H1 (cell line): Measurements from ENCODE around the gene HORMAD2. TPM values are rescaled to one million over a fixed set of nuclear protein-coding genes. Genes with fewer than 3 reads are reported as not detected.

Experiments
- CTCF ChIA-PET: fragments of 300-600 bp; sonication (Branson Sonifier 250); formaldehyde crosslinking; loops from one replicate; lab custom pipeline; 2021; ENCODE audit not compliant: partially characterized antibody; lab: Charles Lee
- POLR2A ChIA-PET: fragments of 300-600 bp; sonication (Branson Sonifier 250); formaldehyde crosslinking; loops from one replicate; lab custom pipeline; 2021; ENCODE audit warnings: inconsistent platforms; ENCODE audit not compliant: partially characterized antibody; lab: Charles Lee
- DNase-seq, 2 experiments: peaks; one replicate each; pipeline versions ENCODE4 v3.0.0 to v3.0.0-alpha.2; 2010 to 2022; ENCODE audit warnings: low spot score in 2 of 2, low read depth in 1 of 2, mixed read lengths in 1 of 2
- FAIRE-seq: peaks from 2 replicates; lab custom pipeline; 2011; peaks lifted over from hg19 to GRCh38; lab: Jason Lieb, UNC
- H2AFZ ChIP-seq: 2 replicates; pipeline ENCODE4 v1.8.1; 2012; ENCODE audit warnings: low read length, inconsistent platforms
- H2AK5ac ChIP-seq: 2 replicates; pipeline ENCODE4 v1.6.1; 2013; ENCODE audit warnings: low read depth, low read length
- H2BK120ac ChIP-seq: replicated peaks from 2 replicates; pipeline ENCODE3; 2013; ENCODE audit warnings: low read depth, low read length, inconsistent platforms
- H2BK12ac ChIP-seq: 2 replicates; pipeline ENCODE4 v1.6.1; 2013; ENCODE audit warnings: low read depth, low read length
- H2BK15ac ChIP-seq: 2 replicates; pipeline ENCODE4 v1.6.1; 2013; ENCODE audit warnings: low read length
- H2BK20ac ChIP-seq: 2 replicates; pipeline ENCODE4 v1.6.1; 2013; ENCODE audit warnings: low read length
- H2BK5ac ChIP-seq: 2 replicates; pipeline ENCODE4 v1.6.1; 2013; ENCODE audit warnings: low read depth, low read length
- H3K14ac ChIP-seq: 2 replicates; pipeline ENCODE4 v1.6.1; 2013; ENCODE audit warnings: inconsistent platforms; ENCODE audit not compliant: insufficient read length
- H3K18ac ChIP-seq: 2 replicates; pipeline ENCODE4 v1.6.1; 2013; ENCODE audit warnings: low read length; ENCODE audit errors: extremely low read depth
- H3K23ac ChIP-seq: 2 replicates; pipeline ENCODE4 v1.6.1; 2013; ENCODE audit warnings: inconsistent platforms; ENCODE audit not compliant: insufficient read length
- H3K23me2 ChIP-seq: 2 replicates; pipeline ENCODE4 v1.6.1; 2013; ENCODE audit warnings: low read depth, low read length
- H3K27ac ChIP-seq: 2 replicates; pipeline ENCODE4 v1.6.1; 2011; ENCODE audit warnings: low read depth, low read length, inconsistent platforms
- H3K27me3 ChIP-seq, 4 experiments: replicated peaks in 1 of 4; 1 replicate in 1 of 4; 2 replicates in 3 of 4; pipeline versions ENCODE4 v1.6.1 to v1.8.1; 2011 to 2013; ENCODE audit warnings: low read length in 3 of 4, mild to moderate bottlenecking in 3 of 4, inconsistent platforms in 2 of 4, mixed read lengths in 2 of 4, moderate library complexity in 1 of 4; ENCODE audit not compliant: control insufficient read depth in 3 of 4, insufficient read depth in 3 of 4; ENCODE audit errors: extremely low read depth in 1 of 4
- H3K36me3 ChIP-seq, 4 experiments: 2 replicates each; pipeline versions ENCODE4 v1.6.1 to v1.8.1; 2011 to 2013; ENCODE audit warnings: mild to moderate bottlenecking in 4 of 4, low read length in 3 of 4, moderate library complexity in 2 of 4, control low read depth in 1 of 4, inconsistent platforms in 1 of 4; ENCODE audit not compliant: insufficient read depth in 4 of 4, control insufficient read depth in 2 of 4
- H3K4ac ChIP-seq: replicated peaks from 2 replicates; pipeline ENCODE3; 2013; ENCODE audit warnings: low read length, low read depth, mixed read lengths, inconsistent platforms; ENCODE audit not compliant: insufficient read length
- H3K4me1 ChIP-seq, 4 experiments: replicated peaks in 1 of 4; 1 replicate in 1 of 4; 2 replicates in 3 of 4; pipeline versions ENCODE4 v1.6.1 to v1.8.1; 2011 to 2013; ENCODE audit warnings: low read length in 3 of 4, inconsistent platforms in 2 of 4, mixed read lengths in 1 of 4; ENCODE audit not compliant: insufficient read depth in 4 of 4, control insufficient read depth in 3 of 4
- H3K4me2 ChIP-seq, 2 experiments: 2 replicates each; pipeline versions ENCODE4 v1.6.1 to v1.8.1; 2011 to 2013; ENCODE audit warnings: low read depth in 2 of 2, low read length in 2 of 2, control low read depth in 1 of 2, inconsistent platforms in 1 of 2, mild to moderate bottlenecking in 1 of 2; ENCODE audit not compliant: insufficient read depth in 1 of 2
- H3K4me3 ChIP-seq, 4 experiments: fragments of 200-600, 300-600 bp in 1 of 4; sonication (generic), shearing (Covaris generic), sonication (Bioruptor Twin) in 1 of 4; 2 replicates each; pipeline versions ENCODE4 v1.5.1 to v1.8.1; 2011 to 2016; ENCODE audit warnings: low read length in 4 of 4, low read depth in 3 of 4, control low read depth in 2 of 4, inconsistent platforms in 2 of 4, mild to moderate bottlenecking in 2 of 4, mixed read lengths in 1 of 4, moderate library complexity in 1 of 4; ENCODE audit not compliant: insufficient read depth in 2 of 4; ENCODE audit errors: extremely low read depth in 1 of 4
- H3K56ac ChIP-seq: replicated peaks from 2 replicates; pipeline ENCODE3; 2013; ENCODE audit warnings: low read depth, mild to moderate bottlenecking, mixed read lengths, low read length, inconsistent platforms; ENCODE audit not compliant: insufficient read length
- H3K79me1 ChIP-seq: 2 replicates; pipeline ENCODE4 v1.6.1; 2013; ENCODE audit warnings: low read depth, low read length, control low read depth
- H3K79me2 ChIP-seq, 2 experiments: 2 replicates each; pipeline versions ENCODE4 v1.6.1 to v1.8.1; 2012 to 2013; ENCODE audit warnings: low read length in 2 of 2, mild to moderate bottlenecking in 2 of 2, inconsistent platforms in 1 of 2; ENCODE audit not compliant: insufficient read depth in 2 of 2, control insufficient read depth in 1 of 2
- H3K9ac ChIP-seq, 4 experiments: replicated peaks in 1 of 4; 1 replicate in 1 of 4; 2 replicates in 3 of 4; pipeline versions ENCODE4 v1.6.1 to v1.8.1; 2011 to 2013; ENCODE audit warnings: low read depth in 3 of 4, low read length in 3 of 4, control low read depth in 2 of 4, mild to moderate bottlenecking in 2 of 4, moderate library complexity in 2 of 4, inconsistent platforms in 1 of 4; ENCODE audit errors: extremely low read depth in 1 of 4
- H3K9me3 ChIP-seq, 2 experiments: 2 replicates each; pipeline versions ENCODE4 v1.6.1 to v1.8.1; 2012 to 2013; ENCODE audit warnings: mild to moderate bottlenecking in 2 of 2, moderate library complexity in 2 of 2, control low read depth in 1 of 2, inconsistent platforms in 1 of 2, low read depth in 1 of 2, low read length in 1 of 2, mixed read lengths in 1 of 2; ENCODE audit not compliant: insufficient read depth in 2 of 2
- H4K20me1 ChIP-seq, 2 experiments: replicated peaks in 1 of 2; 2 replicates each; pipeline versions ENCODE3 to v1.8.1; 2011 to 2013; ENCODE audit warnings: inconsistent platforms in 2 of 2, low read length in 2 of 2, mild to moderate bottlenecking in 1 of 2; ENCODE audit not compliant: insufficient read depth in 2 of 2, control insufficient read depth in 1 of 2
- H4K5ac ChIP-seq: 2 replicates; pipeline ENCODE4 v1.6.1; 2013; ENCODE audit warnings: low read length, low read depth, mixed read lengths, inconsistent platforms; ENCODE audit not compliant: insufficient read length
- H4K8ac ChIP-seq: 2 replicates; pipeline ENCODE4 v1.8.0; 2013; ENCODE audit warnings: mild to moderate bottlenecking, moderate library complexity, low read length, inconsistent platforms; ENCODE audit not compliant: insufficient read depth; ENCODE audit errors: extremely low read depth
- H4K91ac ChIP-seq: replicated peaks from 2 replicates; pipeline ENCODE3; 2013; ENCODE audit warnings: low read length, mixed read lengths, inconsistent platforms; ENCODE audit not compliant: insufficient read length
- HDAC6 ChIP-seq: IDR thresholded peaks from one replicate; pipeline ENCODE4 v1.7.1; 2012; ENCODE audit warnings: low read depth, mild to moderate bottlenecking, inconsistent platforms, low read length, moderate library complexity
- POU5F1 ChIP-seq: IDR thresholded peaks from 2 replicates; pipeline ENCODE4 v1.6.1; 2011; ENCODE audit warnings: low read depth, mild to moderate bottlenecking, low read length, moderate library complexity
- SP1 ChIP-seq: IDR thresholded peaks from 2 replicates; pipeline ENCODE4 v1.6.1; 2011; ENCODE audit warnings: low read depth, low read length
- TBP ChIP-seq: IDR thresholded peaks from 2 replicates; pipeline ENCODE4 v1.6.1; 2011; ENCODE audit warnings: low read depth, low read length, improper control_type of control experiment
- TEAD4 ChIP-seq: IDR thresholded peaks from 2 replicates; pipeline ENCODE4 v1.6.1; 2012; ENCODE audit warnings: low read depth, low read length, inconsistent platforms, mixed read lengths
- WGBS, 2 experiments: shearing (Covaris generic) in 1 of 2; methylation state at CpG; one replicate each; pipeline versions ENCODE4 v1.1.6 to v1.1.7; 2013 to 2015; ENCODE audit warnings: low lambda C conversion rate in 2 of 2, mixed read lengths in 2 of 2, inconsistent platforms in 1 of 2, low coverage in 1 of 2, missing lambda C conversion rate in 1 of 2; ENCODE audit not compliant: insufficient replicate concordance in 2 of 2, insufficient coverage in 1 of 2, insufficient read length in 1 of 2; ENCODE audit errors: extremely low coverage in 1 of 2, missing lambda C conversion rate in 1 of 2; 5-methylcytosine and 5-hydroxymethylcytosine counted together
- polyA plus RNA-seq, 7 experiments: library from polyadenylated mRNA; depleted of rRNA in 3 of 7; stranded (reverse) in 5 of 7; unstranded in 2 of 7; fragments of >200 nt in 5 of 7; fragments of 200-250 nt in 2 of 7; gene quantifications; 1 replicate in 5 of 7; 2 replicates in 1 of 7; 4 replicates in 1 of 7; pipeline versions ENCODE4 v1.2.1 to v1.2.3, GENCODE V29; 2011 to 2013; ENCODE audit warnings: missing spikeins in 2 of 7, mixed read lengths in 2 of 7
- total RNA-seq: library from RNA; stranded (reverse); fragmentation: NEBNext Ultra II Directional; extraction: Animal tissue kit (Norgen Biotek cat#: 25700); gene quantifications from 2 replicates; pipeline ENCODE4 v1.2.1, GENCODE V29; 2021

HORMAD2 gene
- total and polyA plus RNA-seq, 2 of the 8 experiments (the other 6 are each of a cell fraction or from before 2014, with no cell fraction given): 0.03 TPM; not detected in 1

DNA sequence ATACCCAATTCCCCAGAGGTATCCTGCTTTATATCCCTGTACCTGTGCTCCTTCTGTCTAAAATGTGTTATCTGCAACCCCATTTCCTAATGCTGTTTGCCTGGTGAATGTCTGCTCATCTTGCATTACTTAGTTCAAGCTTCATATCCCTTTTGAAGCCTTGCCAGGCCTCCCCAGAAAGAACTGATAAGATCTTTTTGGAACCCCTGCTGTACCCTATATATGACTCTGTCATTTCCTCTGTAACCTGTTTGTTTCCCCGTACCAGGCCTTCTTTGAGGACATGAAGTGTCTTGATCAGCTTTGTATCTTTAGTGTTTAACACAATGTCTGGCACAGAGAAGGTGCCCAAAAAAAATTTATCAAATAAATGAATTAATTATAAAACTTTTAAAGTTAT lies 88.7 kb downstream of the HORMAD2 start:
- Histone ChIP-seq H3K4me2 (no peak overlapping the region), H3K14ac (no peak overlapping the region), H3K4me1 (no peaks in the 10 kb centered on the region), H2BK12ac (no peak overlapping the region), H4K8ac (no peak overlapping the region), H3K4me3 (no peak overlapping the region), H3K27ac (no peak overlapping the region), H4K91ac (no peak overlapping the region), H2BK15ac (no peak overlapping the region), H3K23ac (no peak overlapping the region), H2BK20ac (no peak overlapping the region), H4K5ac (no peak overlapping the region), H2BK5ac (no peak overlapping the region), H3K4ac (no peak overlapping the region), H2AK5ac (no peak overlapping the region), H2AFZ (no peak overlapping the region), H3K79me2 (no peaks in the 10 kb centered on the region), H3K9me3 (no peaks in the 10 kb centered on the region), H3K9ac (no peak overlapping the region), H3K36me3 (no peaks in the 10 kb centered on the region), H3K23me2 (no peaks in the 10 kb centered on the region), H3K27me3 (no peaks in the 10 kb centered on the region; a peak in 1 of 7 replicates), H3K18ac (no peak overlapping the region), H4K20me1 (no peaks in the 10 kb centered on the region), H3K79me1 (no peaks in the 10 kb centered on the region), H2BK120ac (no peak overlapping the region), H3K56ac (no peak overlapping the region)
- no peak for TF ChIP-seq SP1
- no peak for TF ChIP-seq HDAC6
- no peak for TF ChIP-seq TBP
- TF ChIP-seq TEAD4: no peak
- no peak for TF ChIP-seq POU5F1
- ChIA-PET POLR2A (interaction anchor here (1.0 kb wide), 1 partner anchor 9 kb away, joined by 3 read pairs; no protein-coding TSS in a partner anchor), CTCF (interaction anchor here (1.0 kb wide), 2 partner anchors 10 to 61 kb away, joined by 3 read pairs; no protein-coding TSS in a partner anchor)
- FAIRE-seq: no peak
- WGBS, 2 experiments: 95% methylated on average over 1 of the region's 1 CpG; no CpG with 5 or more reads in 1 of the 2 experiments
- DNase-seq: no peak
